Stimulated activated naive CD8-positive, alpha-beta T cell treated with anti-CD3 and anti-CD28 coated beads, Interleukin-15, Interleukin-2, amounts not matched to agents 100 U/mL and 50 U/mL, for 24 hours (primary cell): ENCODE results near the gene MKNK1.

Experiments
- ATAC-seq: fragments of 150-1000 bp; cut with Tn5 transposase; one replicate; pipeline ENCODE4 v1.10.0; 2021
- DNase-seq: peaks from one replicate; pipeline ENCODE4 v3.0.0; 2021

The MKNK1 gene

GRCh38 chr1:46558141-46558963 lies 45.7 kb downstream of the MKNK1 start:
- DNase-seq, result no peak
- no peak for ATAC-seq

- ATAC-seq, result no peak
- no peak for DNase-seq
Measured at GRCh38 chr1:46557403-46557802, 46.7 kb downstream of the MKNK1 start.

- no peak for DNase-seq
- ATAC-seq, result no peak
Measured at GRCh38 chr1:46556822-46557221, 47.2 kb downstream of the MKNK1 start.

GRCh38 chr1:46555826-46556619 lies 48.0 kb downstream of the MKNK1 start:
- ATAC-seq (no peak), DNase-seq (no peak)

- no peak for ATAC-seq
- no peak for DNase-seq
Measured at GRCh38 chr1:46554597-46555381, 49.3 kb downstream of the MKNK1 start.

- ATAC-seq (no peak), DNase-seq (no peak)
Measured at GRCh38 chr1:46554236-46554596, 49.9 kb downstream of the MKNK1 start.

GRCh38 chr1:46553506-46553905 lies 50.6 kb downstream of the MKNK1 start:
- DNase-seq (no peak), ATAC-seq (no peak)

GRCh38 chr1:46552357-46553237 lies 51.5 kb downstream of the MKNK1 start:
- ATAC-seq (no peak), DNase-seq (no peak)

GRCh38 chr1:46551597-46552095 lies 52.4 kb downstream of the MKNK1 start, which contains the start of gene KNCN:
Gene KNCN, minus strand, starts transcription at chr1:46551647. Its CDS starts 432 bp downstream, at chr1:46551215.
- no peak for DNase-seq
- ATAC-seq, result no peak

- no peak for ATAC-seq
- DNase-seq, result no peak
Measured at GRCh38 chr1:46550751-46551231, 53.3 kb downstream of the MKNK1 start.

GRCh38 chr1:46549697-46550681 lies 54.1 kb downstream of the MKNK1 start:
- ATAC-seq, result peak; percentile 78
- DNase-seq, result peak; percentile 27

- DNase-seq (no peak), ATAC-seq (no peak)
Measured at GRCh38 chr1:46547481-46548383, 56.3 kb downstream of the MKNK1 start.

- ATAC-seq (no peak), DNase-seq (no peak)
Measured at GRCh38 chr1:46546210-46546609, 57.9 kb downstream of the MKNK1 start.

GRCh38 chr1:46545784-46546183 lies 58.3 kb downstream of the MKNK1 start:
- ATAC-seq, result no peak

GRCh38 chr1:46544561-46545240 lies 59.4 kb downstream of the MKNK1 start:
- no peak for DNase-seq
- ATAC-seq, result no peak

More at GRCh38 chr1:46545784-46546183, 58.3 kb downstream of the MKNK1 start:
- no peak for DNase-seq

GRCh38 chr1:46543761-46544560 lies 60.1 kb downstream of the MKNK1 start:
- no peak for DNase-seq
- no peak for ATAC-seq

GRCh38 chr1:46543382-46543760 lies 60.7 kb downstream of the MKNK1 start:
- ATAC-seq (no peak), DNase-seq (no peak)
